Measurements from ENCODE around the gene XG. TPM values are rescaled to one million over a fixed set of nuclear protein-coding genes. Genes with fewer than 3 reads are reported as not detected.

XG gene
- polyA plus RNA-seq, 3 donors: not detected

DNA sequence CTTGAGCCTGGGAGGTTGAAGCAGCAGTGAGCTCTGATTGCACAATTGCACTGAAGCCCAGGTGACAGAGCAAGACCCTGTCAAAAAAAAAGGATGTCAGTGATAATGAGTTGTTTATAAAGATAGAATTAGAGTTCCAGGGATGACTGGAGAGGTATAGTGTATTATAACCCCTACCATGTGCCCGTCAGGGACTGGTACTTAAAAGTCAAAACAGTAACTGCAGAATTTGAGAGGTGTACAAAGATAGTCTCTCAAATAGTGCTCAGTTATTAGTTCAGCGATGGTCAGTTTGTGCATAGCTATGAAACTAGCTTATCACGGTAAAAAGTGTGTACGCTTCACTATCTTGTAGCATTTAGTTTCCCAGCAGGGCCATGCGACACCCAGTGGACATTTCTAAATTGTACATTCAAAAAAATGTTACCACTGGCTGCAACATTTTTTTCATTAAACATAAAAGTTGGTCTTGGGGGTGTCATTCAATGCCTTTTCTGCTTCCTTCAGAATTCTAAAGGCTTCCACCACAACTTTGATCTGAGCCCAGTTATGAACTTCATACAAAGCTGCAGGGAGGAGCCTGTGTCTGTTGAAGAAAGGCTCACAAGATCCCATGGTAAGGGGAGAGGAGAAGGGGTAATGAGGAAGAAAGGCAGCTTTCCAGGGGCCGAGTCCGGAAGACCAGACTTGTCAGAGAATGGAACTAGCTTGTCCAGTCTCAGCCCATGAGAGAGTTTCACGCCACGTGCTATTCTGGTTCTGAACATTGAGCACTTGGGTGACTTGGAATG is 67.7 kb downstream of the XG start:
- H3K79me2 ChIP-seq (ENCODE audit: insufficient read depth, low read length): no peaks in the 10 kb centered on the region
- Mint-ChIP-seq H3K4me1 (no peaks in the 10 kb centered on the region), H3K27ac (no peak overlapping the region), H3K9me3 (peaks cover 0 to 4% (median 0%) of the 10 kb centered on the region in 7 donors), H3K4me3 (no peak overlapping the region), H3K27me3 (ENCODE audit: low read depth in 3 of 3) (peaks cover 0 to 15% (median 3%) of the 10 kb centered on the region in 3 donors), H3K36me3 (no peaks in the 10 kb centered on the region)
- WGBS (ENCODE audit: insufficient coverage): 89% methylated on average over 3 of the region's 9 CpGs
- no peak overlapping the region for H3K4me2 ChIP-seq (replicated peaks; ENCODE audit: extremely low read depth, low read length, poor library complexity, severe bottlenecking)
- intact Hi-C loops (cut with micrococcal nuclease): no loop called here
- no peak overlapping the region for H3K27ac ChIP-seq (ENCODE audit: low read depth in 1 of 2, low read length in 2 of 2)
- no peaks in the 10 kb centered on the region for H4K20me1 ChIP-seq (ENCODE audit: insufficient read depth, low read length)
- H3K9ac ChIP-seq (ENCODE audit: insufficient read depth, low read length, poor library complexity, severe bottlenecking): no peak overlapping the region
- H2AFZ ChIP-seq (ENCODE audit: insufficient read depth, low read depth, low read length, poor library complexity, severe bottlenecking): no peak overlapping the region
- H3K4me1 ChIP-seq (ENCODE audit: control insufficient read depth in 1 of 2, insufficient read depth in 2 of 2, low read length in 2 of 2): no peaks in the 10 kb centered on the region
- no peaks in the 10 kb centered on the region for H3K27me3 ChIP-seq (ENCODE audit: control insufficient read depth in 2 of 2, insufficient read depth in 2 of 2, low read length in 2 of 2)
- TF ChIP-seq, protein P1, sequence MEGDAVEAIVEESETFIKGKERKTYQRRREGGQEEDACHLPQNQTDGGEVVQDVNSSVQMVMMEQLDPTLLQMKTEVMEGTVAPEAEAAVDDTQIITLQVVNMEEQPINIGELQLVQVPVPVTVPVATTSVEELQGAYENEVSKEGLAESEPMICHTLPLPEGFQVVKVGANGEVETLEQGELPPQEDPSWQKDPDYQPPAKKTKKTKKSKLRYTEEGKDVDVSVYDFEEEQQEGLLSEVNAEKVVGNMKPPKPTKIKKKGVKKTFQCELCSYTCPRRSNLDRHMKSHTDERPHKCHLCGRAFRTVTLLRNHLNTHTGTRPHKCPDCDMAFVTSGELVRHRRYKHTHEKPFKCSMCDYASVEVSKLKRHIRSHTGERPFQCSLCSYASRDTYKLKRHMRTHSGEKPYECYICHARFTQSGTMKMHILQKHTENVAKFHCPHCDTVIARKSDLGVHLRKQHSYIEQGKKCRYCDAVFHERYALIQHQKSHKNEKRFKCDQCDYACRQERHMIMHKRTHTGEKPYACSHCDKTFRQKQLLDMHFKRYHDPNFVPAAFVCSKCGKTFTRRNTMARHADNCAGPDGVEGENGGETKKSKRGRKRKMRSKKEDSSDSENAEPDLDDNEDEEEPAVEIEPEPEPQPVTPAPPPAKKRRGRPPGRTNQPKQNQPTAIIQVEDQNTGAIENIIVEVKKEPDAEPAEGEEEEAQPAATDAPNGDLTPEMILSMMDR (IDR thresholded peaks at IDR 0.05): peak; percentile 16
- no peak for DNase-seq
- H3K4me3 ChIP-seq (replicated peaks in 1 of 3; ENCODE audit: low read depth in 2 of 3, low read length in 3 of 3): no peak overlapping the region
- H3K9me3 ChIP-seq (replicated peaks in 1 of 2; ENCODE audit: control insufficient read depth in 1 of 2, insufficient read depth in 1 of 2, low read length in 2 of 2): no peaks in the 10 kb centered on the region
- no peaks in the 10 kb centered on the region for H3K36me3 ChIP-seq (replicated peaks in 1 of 2; ENCODE audit: control insufficient read depth in 1 of 2, insufficient read depth in 2 of 2, low read length in 2 of 2)

DNA sequence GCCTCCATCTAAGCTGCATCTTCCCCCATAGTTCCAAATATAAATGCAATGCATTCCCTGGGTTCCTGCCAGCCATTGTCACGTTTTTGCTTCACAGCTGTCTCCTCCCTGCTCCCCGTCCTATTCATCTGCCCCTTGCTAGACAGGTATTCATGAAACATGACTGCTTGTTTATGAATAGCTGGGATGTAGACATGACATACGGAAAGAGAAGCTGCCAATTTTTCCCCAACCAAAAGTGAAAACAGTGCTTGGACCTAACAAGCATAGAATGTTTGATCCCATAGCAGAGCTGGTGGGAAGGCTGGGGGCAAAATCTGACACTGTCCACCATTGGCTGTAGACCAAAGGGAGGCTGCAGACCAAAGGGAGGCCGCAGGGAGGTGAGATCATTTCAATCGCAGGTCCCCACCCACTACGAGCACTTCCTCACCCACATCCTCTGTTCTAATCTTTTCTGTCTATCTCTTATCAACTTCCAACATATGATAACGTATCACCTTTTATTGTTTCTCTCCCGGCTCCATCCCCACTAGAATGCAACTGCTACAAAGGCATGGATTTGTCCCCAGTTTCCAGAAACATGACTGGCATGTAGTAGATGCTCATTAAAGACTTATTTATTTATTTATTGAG is 68.4 kb downstream of the XG start:
- H3K27ac Mint-ChIP-seq: no peak overlapping the region
- WGBS (ENCODE audit: insufficient coverage): no CpG with 5 or more reads among the region's 8 CpGs
- H3K4me1 Mint-ChIP-seq: no peaks in the 10 kb centered on the region
- H3K9me3 Mint-ChIP-seq: peaks cover 0 to 4% (median 0%) of the 10 kb centered on the region in 7 donors
- Histone ChIP-seq H3K9me3 (replicated peaks in 1 of 2; ENCODE audit: control insufficient read depth in 1 of 2, insufficient read depth in 1 of 2, low read length in 2 of 2) (no peaks in the 10 kb centered on the region), H3K79me2 (ENCODE audit: insufficient read depth, low read length) (no peaks in the 10 kb centered on the region), H3K9ac (ENCODE audit: insufficient read depth, low read length, poor library complexity, severe bottlenecking) (no peak overlapping the region), H3K4me1 (ENCODE audit: control insufficient read depth in 1 of 2, insufficient read depth in 2 of 2, low read length in 2 of 2) (no peaks in the 10 kb centered on the region), H3K27ac (ENCODE audit: low read depth in 1 of 2, low read length in 2 of 2) (no peak overlapping the region), H3K4me2 (replicated peaks; ENCODE audit: extremely low read depth, low read length, poor library complexity, severe bottlenecking) (no peak overlapping the region), H2AFZ (ENCODE audit: insufficient read depth, low read depth, low read length, poor library complexity, severe bottlenecking) (no peak overlapping the region), H4K20me1 (ENCODE audit: insufficient read depth, low read length) (no peaks in the 10 kb centered on the region), H3K4me3 (replicated peaks in 1 of 3; ENCODE audit: low read depth in 2 of 3, low read length in 3 of 3) (no peak overlapping the region), H3K36me3 (replicated peaks in 1 of 2; ENCODE audit: control insufficient read depth in 1 of 2, insufficient read depth in 2 of 2, low read length in 2 of 2) (no peaks in the 10 kb centered on the region), H3K27me3 (ENCODE audit: control insufficient read depth in 2 of 2, insufficient read depth in 2 of 2, low read length in 2 of 2) (no peaks in the 10 kb centered on the region)
- TF ChIP-seq, protein P1 (IDR thresholded peaks at IDR 0.05): no peak
- H3K36me3 Mint-ChIP-seq: no peaks in the 10 kb centered on the region
- no peak for DNase-seq
- intact Hi-C loops (cut with micrococcal nuclease): no loop called here
- peaks cover 0 to 13% (median 3%) of the 10 kb centered on the region in 3 donors for H3K27me3 Mint-ChIP-seq (ENCODE audit: low read depth in 3 of 3)
- H3K4me3 Mint-ChIP-seq: no peak overlapping the region

Measured in CD14-positive monocyte (primary cell).